Muscle layer of duodenum (tissue), 2 donors: ENCODE data around the gene PLCL2.

ENCODE experiments used
- H3K27ac ChIP-seq: one replicate; pipeline ENCODE4 v1.7.0; 2013; ENCODE audit warnings: mild to moderate bottlenecking, low read length
- H3K27me3 ChIP-seq: one replicate; pipeline ENCODE4 v1.7.0; 2013; ENCODE audit warnings: low read depth, mild to moderate bottlenecking, control low read depth, low read length
- H3K36me3 ChIP-seq, 2 donors: one replicate each; pipeline ENCODE4 v1.7.0; 2013; ENCODE audit warnings: low read length in 2 of 2, control low read depth in 1 of 2, mild to moderate bottlenecking in 1 of 2; ENCODE audit not compliant: insufficient read depth in 2 of 2, control insufficient read depth in 1 of 2
- H3K4me1 ChIP-seq, 2 donors: one replicate each; pipeline ENCODE4 v1.7.0; 2013; ENCODE audit warnings: low read length in 2 of 2, mild to moderate bottlenecking in 2 of 2, control low read depth in 1 of 2, moderate library complexity in 1 of 2; ENCODE audit not compliant: insufficient read depth in 2 of 2, control insufficient read depth in 1 of 2
- H3K4me3 ChIP-seq, 2 donors: one replicate each; pipeline ENCODE4 v1.7.0; 2013; ENCODE audit warnings: low read length in 2 of 2, low read depth in 1 of 2, mild to moderate bottlenecking in 1 of 2
- H3K9me3 ChIP-seq, 2 donors: one replicate each; pipeline ENCODE4 v1.7.0; 2013; ENCODE audit warnings: low read length in 2 of 2, control low read depth in 1 of 2, mild to moderate bottlenecking in 1 of 2; ENCODE audit not compliant: control insufficient read depth in 1 of 2
- donor health status: healthy.

The PLCL2 gene

DNA sequence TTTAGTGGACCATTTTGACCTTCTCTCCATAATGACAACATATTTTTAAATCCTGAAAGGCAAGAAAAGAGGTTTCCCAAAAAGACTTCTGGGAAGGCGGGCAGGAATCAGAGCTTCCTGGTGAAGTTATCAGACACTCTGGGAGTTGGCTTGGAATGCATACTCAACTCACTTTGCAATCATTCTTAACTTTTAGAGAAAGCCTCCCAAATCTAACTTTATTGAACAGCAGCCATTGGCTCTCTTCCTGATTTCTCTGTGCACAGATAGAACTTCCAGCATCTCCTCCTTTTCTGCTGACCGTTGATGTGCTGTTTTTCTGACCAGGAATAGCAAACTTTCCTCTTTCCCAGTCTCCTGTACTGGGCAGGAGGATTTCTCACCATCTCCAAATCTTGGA lies 44.6 kb downstream of the PLCL2 start:
- H3K27me3 ChIP-seq: no peaks in the 10 kb centered on the region
- H3K9me3 ChIP-seq: no peaks in the 10 kb centered on the region
- H3K27ac ChIP-seq: no peak overlapping the region
- no peak overlapping the region for H3K4me3 ChIP-seq
- peaks cover 0 to 6% of the 10 kb centered on the region in 2 donors for H3K4me1 ChIP-seq
- no peaks in the 10 kb centered on the region for H3K36me3 ChIP-seq

DNA sequence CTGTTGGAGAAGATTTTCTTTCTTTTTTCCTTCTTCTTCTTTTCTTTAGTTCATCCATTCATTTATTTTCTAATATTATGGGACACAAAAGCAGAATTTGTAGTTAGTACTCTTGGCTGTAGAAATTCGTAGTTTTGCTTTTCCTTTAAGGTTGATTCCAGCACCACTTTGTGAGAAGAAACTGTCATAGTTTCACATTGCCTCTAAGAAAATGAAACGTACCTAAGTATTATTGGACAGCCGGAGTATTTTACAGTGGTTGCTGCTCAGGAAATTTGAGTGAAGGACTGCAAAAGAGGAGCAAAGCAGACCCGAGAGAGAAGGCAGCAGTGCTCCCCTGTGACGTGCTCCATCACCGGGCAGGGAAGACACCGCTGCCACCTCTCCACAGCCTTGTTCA lies 48.1 kb downstream of the PLCL2 start:
- no peaks in the 10 kb centered on the region for H3K36me3 ChIP-seq
- no peaks in the 10 kb centered on the region for H3K27me3 ChIP-seq
- H3K9me3 ChIP-seq: no peaks in the 10 kb centered on the region
- no peak overlapping the region for H3K27ac ChIP-seq
- peaks cover 0 to 6% of the 10 kb centered on the region in 2 donors for H3K4me1 ChIP-seq
- H3K4me3 ChIP-seq: no peak overlapping the region

DNA sequence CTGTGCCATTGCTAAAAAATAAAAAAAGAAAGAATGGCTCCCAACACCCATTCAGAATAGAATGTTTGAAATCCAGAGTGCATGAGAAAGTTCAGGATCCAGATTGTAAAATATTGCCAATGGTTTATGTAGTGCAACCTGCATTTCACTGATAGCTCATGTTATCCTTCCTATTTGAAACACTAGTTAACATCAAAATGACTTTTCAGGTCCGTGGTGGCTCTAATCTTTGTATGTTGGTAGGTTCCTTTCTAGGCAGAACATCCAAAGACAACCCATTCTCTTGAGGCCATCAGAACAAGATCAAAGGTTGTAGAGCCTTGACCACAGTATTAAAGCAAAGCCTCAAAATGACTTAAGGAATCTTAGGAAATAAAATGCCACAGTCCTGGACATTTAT lies 51.0 kb downstream of the PLCL2 start:
- H3K4me1 ChIP-seq: no peaks in the 10 kb centered on the region
- no peaks in the 10 kb centered on the region for H3K36me3 ChIP-seq
- no peaks in the 10 kb centered on the region for H3K27me3 ChIP-seq
- no peak overlapping the region for H3K27ac ChIP-seq
- no peaks in the 10 kb centered on the region for H3K9me3 ChIP-seq
- no peak overlapping the region for H3K4me3 ChIP-seq

DNA sequence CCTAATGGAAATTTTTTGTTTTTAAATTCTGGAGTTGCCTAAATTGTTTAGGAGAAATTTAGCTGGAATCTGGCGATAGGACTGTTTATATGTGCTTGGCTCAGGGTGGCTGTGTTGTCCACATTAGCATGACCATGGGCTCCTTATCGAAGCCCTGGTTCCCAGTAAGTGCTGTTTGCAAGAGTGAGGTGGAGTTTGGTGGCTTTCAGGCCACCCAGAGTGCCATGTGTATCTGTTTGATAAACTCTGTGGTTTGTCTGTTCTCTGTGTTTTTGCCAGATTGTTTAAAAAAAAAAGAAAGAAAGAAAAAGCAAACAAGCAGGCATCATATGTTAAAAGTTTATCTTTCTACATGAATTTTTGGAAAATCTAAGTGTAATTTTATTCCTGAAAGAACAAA lies 51.5 kb downstream of the PLCL2 start:
- Histone ChIP-seq H3K36me3 (no peaks in the 10 kb centered on the region), H3K4me3 (no peak overlapping the region), H3K4me1 (no peaks in the 10 kb centered on the region), H3K27ac (no peak overlapping the region), H3K9me3 (no peaks in the 10 kb centered on the region), H3K27me3 (no peaks in the 10 kb centered on the region)

DNA sequence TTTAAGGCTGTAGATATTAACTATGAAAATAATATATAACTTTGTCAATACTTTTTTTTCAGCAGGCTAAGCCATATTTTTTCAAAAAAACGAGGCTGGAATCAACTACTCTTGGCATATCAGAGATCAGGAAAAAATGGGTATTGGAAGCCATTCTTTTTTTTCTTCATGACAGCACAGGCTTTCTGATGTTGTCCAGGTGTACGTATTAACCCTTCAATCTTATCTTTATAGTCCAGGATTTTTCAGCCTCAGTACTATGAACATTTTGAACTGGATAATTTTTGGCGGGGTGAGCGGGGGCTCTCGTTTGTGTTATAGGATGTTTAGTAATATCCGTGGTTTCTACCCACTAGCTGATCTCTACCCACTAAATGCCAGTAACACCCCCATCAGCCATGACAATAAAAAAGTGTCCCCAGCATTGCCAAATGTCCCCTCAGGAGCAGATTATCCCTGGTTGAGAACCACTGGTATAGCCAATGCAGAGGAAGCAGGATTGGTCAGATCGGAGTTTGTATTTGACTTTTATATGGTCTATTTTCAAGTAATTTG lies 52.0 kb downstream of the PLCL2 start:
- H3K4me3 ChIP-seq: no peak overlapping the region
- no peaks in the 10 kb centered on the region for H3K9me3 ChIP-seq
- no peaks in the 10 kb centered on the region for H3K27me3 ChIP-seq
- H3K27ac ChIP-seq: no peak overlapping the region
- no peaks in the 10 kb centered on the region for H3K4me1 ChIP-seq
- no peaks in the 10 kb centered on the region for H3K36me3 ChIP-seq

DNA sequence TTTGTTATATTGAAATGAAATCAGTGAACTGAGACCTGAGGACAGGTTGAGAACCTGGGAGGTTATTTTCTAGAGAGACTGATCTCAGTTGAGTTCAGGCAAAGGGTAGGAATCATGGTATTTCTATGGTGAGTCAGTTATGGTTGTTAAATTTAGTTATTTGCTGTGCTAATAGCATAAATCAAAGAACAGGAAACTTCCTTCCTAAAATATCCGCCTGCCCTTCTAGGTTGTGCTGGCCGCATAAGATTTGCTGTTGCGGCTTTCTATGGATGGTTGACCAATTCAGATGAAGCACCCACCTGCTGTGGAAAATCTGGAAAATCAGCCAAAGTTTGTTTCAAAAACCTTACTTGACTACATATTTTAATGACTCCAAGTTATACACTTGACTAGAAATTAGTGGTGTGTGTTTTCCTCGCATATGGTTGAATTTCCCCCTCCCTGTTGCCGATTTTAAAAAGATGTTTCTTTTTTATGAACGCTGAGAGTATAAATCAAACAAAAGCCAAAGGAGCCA lies 52.6 kb downstream of the PLCL2 start:
- H3K27ac ChIP-seq: no peak overlapping the region
- no peaks in the 10 kb centered on the region for H3K4me1 ChIP-seq

DNA sequence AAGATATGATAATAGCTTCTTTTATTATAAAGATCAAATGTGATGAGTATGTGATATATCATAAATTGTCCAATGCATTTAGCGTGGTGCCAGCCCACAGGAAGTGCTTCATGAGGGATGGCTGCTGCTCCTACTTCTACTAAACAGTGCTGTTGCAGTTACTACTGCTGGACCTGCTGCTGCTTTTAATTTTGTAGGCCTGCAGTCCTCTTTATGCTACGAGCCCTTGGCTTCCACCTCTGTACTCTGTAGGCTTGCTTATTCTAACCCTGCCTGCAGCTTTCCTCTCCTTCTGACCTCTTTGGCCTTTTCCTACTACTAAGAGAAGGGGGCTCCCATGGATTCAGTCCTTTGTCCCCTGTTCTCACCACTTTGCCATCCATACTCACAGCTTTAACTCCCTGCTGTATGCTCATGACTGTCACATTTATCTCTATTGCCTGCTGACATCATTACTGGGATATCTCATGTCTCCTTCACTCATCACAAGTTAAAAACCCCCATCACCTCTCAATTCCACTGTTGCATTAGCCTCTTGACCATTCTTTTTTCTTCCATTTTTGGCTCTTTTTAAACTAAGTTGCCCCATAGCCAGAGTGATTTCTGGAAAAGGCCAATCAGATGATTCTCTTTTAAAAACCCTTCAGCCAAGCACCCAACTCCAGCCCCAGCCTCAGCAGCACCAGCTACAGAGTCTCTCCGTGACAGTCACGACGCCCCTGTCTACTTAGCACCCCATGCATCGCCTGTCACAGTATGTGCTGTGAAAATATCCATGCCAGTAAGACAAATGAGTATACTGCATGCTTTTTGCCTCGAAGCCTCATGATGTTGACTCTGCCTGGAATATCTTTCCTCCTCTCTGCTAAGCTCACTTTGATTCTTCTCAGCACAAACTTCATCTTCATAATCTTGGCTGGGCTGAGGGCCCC lies 56.3 kb downstream of the PLCL2 start:
- Histone ChIP-seq H3K27ac (no peak overlapping the region), H3K36me3 (no peaks in the 10 kb centered on the region)

More for the DNA sequence above, 52.6 kb downstream of the PLCL2 start:
- no peak overlapping the region for H3K4me3 ChIP-seq
- H3K27me3 ChIP-seq: no peaks in the 10 kb centered on the region
- no peaks in the 10 kb centered on the region for H3K36me3 ChIP-seq
- H3K9me3 ChIP-seq: no peaks in the 10 kb centered on the region

DNA sequence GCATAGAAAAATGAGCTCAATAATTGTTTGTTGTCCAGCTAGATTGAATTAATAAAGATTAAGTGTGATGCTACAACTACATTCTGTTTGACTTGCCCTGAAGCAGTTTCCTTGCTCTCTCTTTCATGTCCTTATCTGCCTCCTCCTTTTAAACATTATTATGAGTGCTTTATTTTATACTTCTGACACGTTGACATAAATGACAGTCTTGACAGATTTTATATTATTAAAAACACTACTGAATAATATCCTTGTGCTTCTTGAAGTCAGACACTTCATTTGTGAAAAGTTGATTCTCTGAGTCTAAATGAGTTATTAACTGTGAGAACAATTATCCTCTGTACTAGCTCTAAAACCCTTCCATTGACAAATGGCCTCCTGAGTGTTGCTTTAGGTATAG lies 58.2 kb downstream of the PLCL2 start:
- no peaks in the 10 kb centered on the region for H3K9me3 ChIP-seq
- no peaks in the 10 kb centered on the region for H3K27me3 ChIP-seq
- H3K4me1 ChIP-seq: no peaks in the 10 kb centered on the region
- H3K36me3 ChIP-seq: no peaks in the 10 kb centered on the region
- no peak overlapping the region for H3K4me3 ChIP-seq
- no peak overlapping the region for H3K27ac ChIP-seq

More for the DNA sequence above, 56.3 kb downstream of the PLCL2 start:
- Histone ChIP-seq H3K4me3 (no peak overlapping the region), H3K27me3 (no peaks in the 10 kb centered on the region), H3K4me1 (no peaks in the 10 kb centered on the region), H3K9me3 (no peaks in the 10 kb centered on the region)

DNA sequence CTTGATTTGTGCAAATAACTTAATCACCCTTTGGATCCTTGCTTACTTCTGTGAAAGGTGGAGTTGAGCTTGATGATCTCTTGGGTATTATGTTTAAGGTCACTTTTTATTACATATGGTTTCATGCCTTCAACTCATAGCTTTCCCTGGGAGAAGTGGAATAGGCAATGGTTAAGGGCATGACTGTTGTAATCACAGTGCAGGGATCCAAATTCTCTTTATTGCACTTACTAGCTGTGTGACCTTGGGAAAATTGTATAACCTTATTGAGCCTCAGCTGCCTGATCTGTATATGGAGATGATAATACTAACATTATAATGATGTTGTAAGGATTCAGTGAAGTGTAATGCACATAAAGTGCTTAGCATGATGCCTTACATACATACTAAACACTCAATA lies 59.1 kb downstream of the PLCL2 start:
- Histone ChIP-seq H3K4me1 (no peaks in the 10 kb centered on the region), H3K4me3 (no peak overlapping the region), H3K36me3 (no peaks in the 10 kb centered on the region), H3K27me3 (no peaks in the 10 kb centered on the region), H3K27ac (no peak overlapping the region), H3K9me3 (no peaks in the 10 kb centered on the region)

DNA sequence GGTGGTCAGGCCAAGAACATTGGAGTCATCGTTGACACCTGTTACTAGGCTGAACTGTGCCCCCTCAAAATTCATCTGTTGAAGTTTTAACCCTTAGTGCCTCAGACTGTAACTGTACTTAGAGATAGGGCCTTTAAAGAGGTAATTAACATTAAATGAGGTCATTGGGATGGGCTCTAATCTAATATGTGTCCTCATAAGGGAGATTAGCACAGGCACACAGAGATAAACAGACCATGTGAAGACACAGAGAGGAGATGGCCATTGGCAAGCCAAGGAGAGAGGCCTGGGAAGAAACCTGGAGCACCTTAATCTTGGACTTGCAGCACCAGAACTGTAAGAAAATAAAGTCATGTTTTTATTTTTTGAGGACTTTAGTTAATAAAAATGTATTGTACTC lies 59.6 kb downstream of the PLCL2 start:
- Histone ChIP-seq H3K9me3 (no peaks in the 10 kb centered on the region), H3K4me1 (no peaks in the 10 kb centered on the region), H3K27ac (no peak overlapping the region), H3K36me3 (no peaks in the 10 kb centered on the region), H3K4me3 (no peak overlapping the region), H3K27me3 (no peaks in the 10 kb centered on the region)

DNA sequence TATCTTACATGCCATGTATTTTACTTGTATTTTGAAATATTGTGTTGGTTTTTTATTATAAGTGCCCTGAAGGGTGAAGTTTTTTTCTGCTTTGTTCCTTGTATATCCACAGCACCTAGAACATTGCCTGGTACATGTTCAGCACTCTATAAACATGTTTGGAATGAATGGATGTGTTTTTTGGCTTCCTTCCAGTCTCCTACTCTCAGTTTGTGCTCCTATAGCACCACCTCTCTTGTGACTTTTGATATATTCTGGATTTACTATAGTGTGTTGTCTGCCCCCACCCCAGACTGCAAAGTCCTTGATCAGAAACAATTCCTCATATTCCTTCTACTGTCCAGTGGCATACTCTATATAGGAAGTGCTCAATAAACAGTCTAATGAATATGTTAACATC lies 60.6 kb downstream of the PLCL2 start:
- Histone ChIP-seq H3K4me1 (no peaks in the 10 kb centered on the region), H3K4me3 (no peak overlapping the region), H3K9me3 (no peaks in the 10 kb centered on the region), H3K36me3 (no peaks in the 10 kb centered on the region), H3K27ac (no peak overlapping the region), H3K27me3 (no peaks in the 10 kb centered on the region)
